NB4 (cell line): ENCODE data around the gene IFNGR2.

ENCODE experiments used
- MYC ChIP-seq: IDR thresholded peaks from 2 replicates; pipeline ENCODE4 v1.6.1; 2011; ENCODE audit warnings: low read depth, low read length
- TF ChIP-seq, protein P1 (sequence below): IDR thresholded peaks from one replicate; pipeline ENCODE4 v1.5.1; 2012; ENCODE audit warnings: low read depth, low read length
- TF ChIP-seq, protein P2 (sequence below): IDR thresholded peaks from 2 replicates; pipeline ENCODE4 v1.6.1; 2011; ENCODE audit warnings: low read depth, low read length

GRCh38 chr21:33477066-33477465 lies 73.9 kb downstream of the IFNGR2 start:
- TF ChIP-seq, protein P1, sequence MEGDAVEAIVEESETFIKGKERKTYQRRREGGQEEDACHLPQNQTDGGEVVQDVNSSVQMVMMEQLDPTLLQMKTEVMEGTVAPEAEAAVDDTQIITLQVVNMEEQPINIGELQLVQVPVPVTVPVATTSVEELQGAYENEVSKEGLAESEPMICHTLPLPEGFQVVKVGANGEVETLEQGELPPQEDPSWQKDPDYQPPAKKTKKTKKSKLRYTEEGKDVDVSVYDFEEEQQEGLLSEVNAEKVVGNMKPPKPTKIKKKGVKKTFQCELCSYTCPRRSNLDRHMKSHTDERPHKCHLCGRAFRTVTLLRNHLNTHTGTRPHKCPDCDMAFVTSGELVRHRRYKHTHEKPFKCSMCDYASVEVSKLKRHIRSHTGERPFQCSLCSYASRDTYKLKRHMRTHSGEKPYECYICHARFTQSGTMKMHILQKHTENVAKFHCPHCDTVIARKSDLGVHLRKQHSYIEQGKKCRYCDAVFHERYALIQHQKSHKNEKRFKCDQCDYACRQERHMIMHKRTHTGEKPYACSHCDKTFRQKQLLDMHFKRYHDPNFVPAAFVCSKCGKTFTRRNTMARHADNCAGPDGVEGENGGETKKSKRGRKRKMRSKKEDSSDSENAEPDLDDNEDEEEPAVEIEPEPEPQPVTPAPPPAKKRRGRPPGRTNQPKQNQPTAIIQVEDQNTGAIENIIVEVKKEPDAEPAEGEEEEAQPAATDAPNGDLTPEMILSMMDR, result no peak
- no peak for TF ChIP-seq MYC
- TF ChIP-seq, protein P2, sequence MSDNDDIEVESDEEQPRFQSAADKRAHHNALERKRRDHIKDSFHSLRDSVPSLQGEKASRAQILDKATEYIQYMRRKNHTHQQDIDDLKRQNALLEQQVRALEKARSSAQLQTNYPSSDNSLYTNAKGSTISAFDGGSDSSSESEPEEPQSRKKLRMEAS, result no peak
